H1 (cell line): ENCODE results near the gene TINAGL1. TPM values are rescaled to one million over a fixed set of nuclear protein-coding genes. Genes with fewer than 3 reads are reported as not detected.

ENCODE experiments used
- CTCF ChIA-PET: fragments of 300-600 bp; sonication (Branson Sonifier 250); formaldehyde crosslinking; loops from one replicate; lab custom pipeline; 2021; ENCODE audit not compliant: partially characterized antibody; lab: Charles Lee
- POLR2A ChIA-PET: fragments of 300-600 bp; sonication (Branson Sonifier 250); formaldehyde crosslinking; loops from one replicate; lab custom pipeline; 2021; ENCODE audit warnings: inconsistent platforms; ENCODE audit not compliant: partially characterized antibody; lab: Charles Lee
- DNase-seq, 2 experiments: peaks; one replicate each; pipeline versions ENCODE4 v3.0.0 to v3.0.0-alpha.2; 2010 to 2022; ENCODE audit warnings: low spot score in 2 of 2, low read depth in 1 of 2, mixed read lengths in 1 of 2
- FAIRE-seq: peaks from 2 replicates; lab custom pipeline; 2011; peaks lifted over from hg19 to GRCh38; lab: Jason Lieb, UNC
- H2AFZ ChIP-seq: 2 replicates; pipeline ENCODE4 v1.8.1; 2012; ENCODE audit warnings: low read length, inconsistent platforms
- H2AK5ac ChIP-seq: 2 replicates; pipeline ENCODE4 v1.6.1; 2013; ENCODE audit warnings: low read depth, low read length
- H2BK120ac ChIP-seq: replicated peaks from 2 replicates; pipeline ENCODE3; 2013; ENCODE audit warnings: low read depth, low read length, inconsistent platforms
- H2BK12ac ChIP-seq: 2 replicates; pipeline ENCODE4 v1.6.1; 2013; ENCODE audit warnings: low read depth, low read length
- H2BK15ac ChIP-seq: 2 replicates; pipeline ENCODE4 v1.6.1; 2013; ENCODE audit warnings: low read length
- H2BK20ac ChIP-seq: 2 replicates; pipeline ENCODE4 v1.6.1; 2013; ENCODE audit warnings: low read length
- H2BK5ac ChIP-seq: 2 replicates; pipeline ENCODE4 v1.6.1; 2013; ENCODE audit warnings: low read depth, low read length
- H3K14ac ChIP-seq: 2 replicates; pipeline ENCODE4 v1.6.1; 2013; ENCODE audit warnings: inconsistent platforms; ENCODE audit not compliant: insufficient read length
- H3K18ac ChIP-seq: 2 replicates; pipeline ENCODE4 v1.6.1; 2013; ENCODE audit warnings: low read length; ENCODE audit errors: extremely low read depth
- H3K23ac ChIP-seq: 2 replicates; pipeline ENCODE4 v1.6.1; 2013; ENCODE audit warnings: inconsistent platforms; ENCODE audit not compliant: insufficient read length
- H3K23me2 ChIP-seq: 2 replicates; pipeline ENCODE4 v1.6.1; 2013; ENCODE audit warnings: low read depth, low read length
- H3K27ac ChIP-seq: 2 replicates; pipeline ENCODE4 v1.6.1; 2011; ENCODE audit warnings: low read depth, low read length, inconsistent platforms
- H3K27me3 ChIP-seq, 4 experiments: replicated peaks in 1 of 4; 1 replicate in 1 of 4; 2 replicates in 3 of 4; pipeline versions ENCODE4 v1.6.1 to v1.8.1; 2011 to 2013; ENCODE audit warnings: low read length in 3 of 4, mild to moderate bottlenecking in 3 of 4, inconsistent platforms in 2 of 4, mixed read lengths in 2 of 4, moderate library complexity in 1 of 4; ENCODE audit not compliant: control insufficient read depth in 3 of 4, insufficient read depth in 3 of 4; ENCODE audit errors: extremely low read depth in 1 of 4
- H3K36me3 ChIP-seq, 4 experiments: 2 replicates each; pipeline versions ENCODE4 v1.6.1 to v1.8.1; 2011 to 2013; ENCODE audit warnings: mild to moderate bottlenecking in 4 of 4, low read length in 3 of 4, moderate library complexity in 2 of 4, control low read depth in 1 of 4, inconsistent platforms in 1 of 4; ENCODE audit not compliant: insufficient read depth in 4 of 4, control insufficient read depth in 2 of 4
- H3K4ac ChIP-seq: replicated peaks from 2 replicates; pipeline ENCODE3; 2013; ENCODE audit warnings: low read length, low read depth, mixed read lengths, inconsistent platforms; ENCODE audit not compliant: insufficient read length
- H3K4me1 ChIP-seq, 4 experiments: replicated peaks in 1 of 4; 1 replicate in 1 of 4; 2 replicates in 3 of 4; pipeline versions ENCODE4 v1.6.1 to v1.8.1; 2011 to 2013; ENCODE audit warnings: low read length in 3 of 4, inconsistent platforms in 2 of 4, mixed read lengths in 1 of 4; ENCODE audit not compliant: insufficient read depth in 4 of 4, control insufficient read depth in 3 of 4
- H3K4me2 ChIP-seq, 2 experiments: 2 replicates each; pipeline versions ENCODE4 v1.6.1 to v1.8.1; 2011 to 2013; ENCODE audit warnings: low read depth in 2 of 2, low read length in 2 of 2, control low read depth in 1 of 2, inconsistent platforms in 1 of 2, mild to moderate bottlenecking in 1 of 2; ENCODE audit not compliant: insufficient read depth in 1 of 2
- H3K4me3 ChIP-seq, 4 experiments: fragments of 200-600, 300-600 bp in 1 of 4; sonication (generic), shearing (Covaris generic), sonication (Bioruptor Twin) in 1 of 4; 2 replicates each; pipeline versions ENCODE4 v1.5.1 to v1.8.1; 2011 to 2016; ENCODE audit warnings: low read length in 4 of 4, low read depth in 3 of 4, control low read depth in 2 of 4, inconsistent platforms in 2 of 4, mild to moderate bottlenecking in 2 of 4, mixed read lengths in 1 of 4, moderate library complexity in 1 of 4; ENCODE audit not compliant: insufficient read depth in 2 of 4; ENCODE audit errors: extremely low read depth in 1 of 4
- H3K56ac ChIP-seq: replicated peaks from 2 replicates; pipeline ENCODE3; 2013; ENCODE audit warnings: low read depth, mild to moderate bottlenecking, mixed read lengths, low read length, inconsistent platforms; ENCODE audit not compliant: insufficient read length
- H3K79me1 ChIP-seq: 2 replicates; pipeline ENCODE4 v1.6.1; 2013; ENCODE audit warnings: low read depth, low read length, control low read depth
- H3K79me2 ChIP-seq, 2 experiments: 2 replicates each; pipeline versions ENCODE4 v1.6.1 to v1.8.1; 2012 to 2013; ENCODE audit warnings: low read length in 2 of 2, mild to moderate bottlenecking in 2 of 2, inconsistent platforms in 1 of 2; ENCODE audit not compliant: insufficient read depth in 2 of 2, control insufficient read depth in 1 of 2
- H3K9ac ChIP-seq, 4 experiments: replicated peaks in 1 of 4; 1 replicate in 1 of 4; 2 replicates in 3 of 4; pipeline versions ENCODE4 v1.6.1 to v1.8.1; 2011 to 2013; ENCODE audit warnings: low read depth in 3 of 4, low read length in 3 of 4, control low read depth in 2 of 4, mild to moderate bottlenecking in 2 of 4, moderate library complexity in 2 of 4, inconsistent platforms in 1 of 4; ENCODE audit errors: extremely low read depth in 1 of 4
- H3K9me3 ChIP-seq, 2 experiments: 2 replicates each; pipeline versions ENCODE4 v1.6.1 to v1.8.1; 2012 to 2013; ENCODE audit warnings: mild to moderate bottlenecking in 2 of 2, moderate library complexity in 2 of 2, control low read depth in 1 of 2, inconsistent platforms in 1 of 2, low read depth in 1 of 2, low read length in 1 of 2, mixed read lengths in 1 of 2; ENCODE audit not compliant: insufficient read depth in 2 of 2
- H4K20me1 ChIP-seq, 2 experiments: replicated peaks in 1 of 2; 2 replicates each; pipeline versions ENCODE3 to v1.8.1; 2011 to 2013; ENCODE audit warnings: inconsistent platforms in 2 of 2, low read length in 2 of 2, mild to moderate bottlenecking in 1 of 2; ENCODE audit not compliant: insufficient read depth in 2 of 2, control insufficient read depth in 1 of 2
- H4K5ac ChIP-seq: 2 replicates; pipeline ENCODE4 v1.6.1; 2013; ENCODE audit warnings: low read length, low read depth, mixed read lengths, inconsistent platforms; ENCODE audit not compliant: insufficient read length
- H4K8ac ChIP-seq: 2 replicates; pipeline ENCODE4 v1.8.0; 2013; ENCODE audit warnings: mild to moderate bottlenecking, moderate library complexity, low read length, inconsistent platforms; ENCODE audit not compliant: insufficient read depth; ENCODE audit errors: extremely low read depth
- H4K91ac ChIP-seq: replicated peaks from 2 replicates; pipeline ENCODE3; 2013; ENCODE audit warnings: low read length, mixed read lengths, inconsistent platforms; ENCODE audit not compliant: insufficient read length
- BRCA1 ChIP-seq: IDR thresholded peaks from 2 replicates; pipeline ENCODE4 v1.6.1; 2012; ENCODE audit warnings: low read depth, low read length, improper control_type of control experiment
- PHF8 ChIP-seq: fragments of 200-600 bp; sonication (generic); conservative IDR thresholded peaks from 2 replicates; pipeline ENCODE4 v1.7.1; 2012; ENCODE audit warnings: low read depth, mild to moderate bottlenecking, inconsistent platforms, low read length, moderate library complexity
- POLR2A ChIP-seq, 2 experiments: IDR thresholded peaks; 1 replicate in 1 of 2; 2 replicates in 1 of 2; pipeline ENCODE4 v1.6.1; 2011; ENCODE audit warnings: low read depth in 2 of 2, low read length in 2 of 2, mild to moderate bottlenecking in 2 of 2; ENCODE audit errors: control extremely low read depth in 1 of 2
- WGBS, 2 experiments: shearing (Covaris generic) in 1 of 2; methylation state at CpG; one replicate each; pipeline versions ENCODE4 v1.1.6 to v1.1.7; 2013 to 2015; ENCODE audit warnings: low lambda C conversion rate in 2 of 2, mixed read lengths in 2 of 2, inconsistent platforms in 1 of 2, low coverage in 1 of 2, missing lambda C conversion rate in 1 of 2; ENCODE audit not compliant: insufficient replicate concordance in 2 of 2, insufficient coverage in 1 of 2, insufficient read length in 1 of 2; ENCODE audit errors: extremely low coverage in 1 of 2, missing lambda C conversion rate in 1 of 2; 5-methylcytosine and 5-hydroxymethylcytosine counted together
- polyA plus RNA-seq, 7 experiments: library from polyadenylated mRNA; depleted of rRNA in 3 of 7; stranded (reverse) in 5 of 7; unstranded in 2 of 7; fragments of >200 nt in 5 of 7; fragments of 200-250 nt in 2 of 7; gene quantifications; 1 replicate in 5 of 7; 2 replicates in 1 of 7; 4 replicates in 1 of 7; pipeline versions ENCODE4 v1.2.1 to v1.2.3, GENCODE V29; 2011 to 2013; ENCODE audit warnings: missing spikeins in 2 of 7, mixed read lengths in 2 of 7
- total RNA-seq: library from RNA; stranded (reverse); fragmentation: NEBNext Ultra II Directional; extraction: Animal tissue kit (Norgen Biotek cat#: 25700); gene quantifications from 2 replicates; pipeline ENCODE4 v1.2.1, GENCODE V29; 2021

The TINAGL1 gene
- total and polyA plus RNA-seq, 2 of the 8 experiments (the other 6 are each of a cell fraction or from before 2014, with no cell fraction given), result 11.2 to 21.7 TPM

- TF ChIP-seq BRCA1 (no peak), POLR2A (IDR thresholded peaks at IDR 0.05; ENCODE audit: control extremely low read depth in 1 of 2, low read depth in 2 of 2, low read length in 2 of 2) (no peak), PHF8 (no peak)
- Histone ChIP-seq H2BK15ac (no peak overlapping the region), H4K5ac (no peak overlapping the region), H2BK120ac (no peak overlapping the region), H3K9ac (no peak overlapping the region), H3K27ac (no peak overlapping the region), H2BK5ac (no peak overlapping the region), H2AK5ac (no peak overlapping the region), H3K27me3 (peaks cover 0 to under 1% (median 0%) of the 10 kb centered on the region in 4 experiments; a peak in 2 of 7 replicates), H2AFZ (no peak overlapping the region), H3K18ac (no peak overlapping the region), H4K20me1 (no peaks in the 10 kb centered on the region), H4K8ac (no peak overlapping the region), H3K36me3 (no peaks in the 10 kb centered on the region), H3K23me2 (no peaks in the 10 kb centered on the region; the same call in 1 of the 2 replicates), H2BK20ac (no peak overlapping the region), H3K23ac (no peak overlapping the region), H3K4me1 (peaks cover 3 to 24% (median 17%) of the 10 kb centered on the region in 4 experiments), H3K4ac (no peak overlapping the region), H3K79me2 (no peaks in the 10 kb centered on the region), H3K56ac (no peak overlapping the region), H3K4me2 (no peak overlapping the region), H3K14ac (no peak overlapping the region), H4K91ac (no peak overlapping the region), H3K79me1 (no peaks in the 10 kb centered on the region), H3K9me3 (no peaks in the 10 kb centered on the region), H2BK12ac (no peak overlapping the region), H3K4me3 (no peak overlapping the region)
- POLR2A ChIA-PET, result no interaction called here
- WGBS, 2 experiments, result 91% methylated on average over 7 of the region's 7 CpGs; no CpG with 5 or more reads in 1 of the 2 experiments
- CTCF ChIA-PET, result interaction anchor here (1.0 to 3.1 kb wide), 7 partner anchors 9 to 60 kb away, joined by 3 to 11 read pairs (median 6); no protein-coding TSS in a partner anchor
- FAIRE-seq, result no peak
- peak in 1 of 2 experiments; percentile 11 for DNase-seq
Measured at GRCh38 chr1:31572323-31573104, 3.8 kb upstream of the TINAGL1 start.
